ENCODE measurements around the gene FCER2. TPM values are rescaled to one million over a fixed set of nuclear protein-coding genes. Genes with fewer than 3 reads are reported as not detected.

The FCER2 gene
- total RNA-seq, 1 donor from 2014 or later: not detected

GRCh38 chr19:7740682-7741054, 38.7 kb upstream of the FCER2 start:
- Histone ChIP-seq H3K4me3 (ENCODE audit: low read depth, low read length) (no peak overlapping the region), H3K27me3 (ENCODE audit: control insufficient read depth, insufficient read depth, low read length) (no peaks in the 10 kb centered on the region), H3K36me3 (ENCODE audit: control insufficient read depth, insufficient read depth, low read length) (no peaks in the 10 kb centered on the region)
- TF ChIP-seq CTCF (IDR thresholded peaks at IDR 0.05; ENCODE audit: insufficient read depth, low read length, severe bottlenecking): no peak
- DNase-seq (ENCODE audit: low read depth): no peak
- no peak for FAIRE-seq

- no peak for TF ChIP-seq CTCF (IDR thresholded peaks at IDR 0.05; ENCODE audit: insufficient read depth, low read length, severe bottlenecking)
- DNase-seq (ENCODE audit: low read depth): no peak
- peak; percentile 18 for FAIRE-seq
- Histone ChIP-seq H3K4me3 (ENCODE audit: low read depth, low read length) (no peak overlapping the region), H3K27me3 (ENCODE audit: control insufficient read depth, insufficient read depth, low read length) (no peaks in the 10 kb centered on the region), H3K36me3 (ENCODE audit: control insufficient read depth, insufficient read depth, low read length) (no peaks in the 10 kb centered on the region)
Observed at GRCh38 chr19:7739801-7740681, 38.1 kb upstream of the FCER2 start.

GRCh38 chr19:7739211-7739755, 37.4 kb upstream of the FCER2 start:
- no peak for TF ChIP-seq CTCF (IDR thresholded peaks at IDR 0.05; ENCODE audit: insufficient read depth, low read length, severe bottlenecking)
- DNase-seq (ENCODE audit: low read depth) (no peak), FAIRE-seq (no peak)
- Histone ChIP-seq H3K36me3 (ENCODE audit: control insufficient read depth, insufficient read depth, low read length) (no peaks in the 10 kb centered on the region), H3K4me3 (ENCODE audit: low read depth, low read length) (no peak overlapping the region), H3K27me3 (ENCODE audit: control insufficient read depth, insufficient read depth, low read length) (no peaks in the 10 kb centered on the region)

- Histone ChIP-seq H3K27me3 (ENCODE audit: control insufficient read depth, insufficient read depth, low read length) (no peaks in the 10 kb centered on the region), H3K4me3 (ENCODE audit: low read depth, low read length) (no peak overlapping the region), H3K36me3 (ENCODE audit: control insufficient read depth, insufficient read depth, low read length) (no peaks in the 10 kb centered on the region)
- TF ChIP-seq CTCF (IDR thresholded peaks at IDR 0.05; ENCODE audit: insufficient read depth, low read length, severe bottlenecking): no peak
- DNase-seq (ENCODE audit: low read depth) (no peak), FAIRE-seq (no peak)
Observed at GRCh38 chr19:7738023-7738422, 36.1 kb upstream of the FCER2 start.

GRCh38 chr19:7737215-7737614, 35.3 kb upstream of the FCER2 start:
- no peaks in the 10 kb centered on the region for H3K27me3 ChIP-seq (ENCODE audit: control insufficient read depth, insufficient read depth, low read length)
- no peak for FAIRE-seq
- H3K4me3 ChIP-seq (ENCODE audit: low read depth, low read length): no peak overlapping the region
- no peak for TF ChIP-seq CTCF (IDR thresholded peaks at IDR 0.05; ENCODE audit: insufficient read depth, low read length, severe bottlenecking)
- no peak for DNase-seq (ENCODE audit: low read depth)
- no peaks in the 10 kb centered on the region for H3K36me3 ChIP-seq (ENCODE audit: control insufficient read depth, insufficient read depth, low read length)

All from bronchial epithelial cell (primary cell).